H1 (cell line): Measurements from ENCODE around the gene DIP2C. TPM values are rescaled to one million over a fixed set of nuclear protein-coding genes. Genes with fewer than 3 reads are reported as not detected.

Experiments used
- CTCF ChIA-PET: fragments of 300-600 bp; sonication (Branson Sonifier 250); formaldehyde crosslinking; loops from one replicate; lab custom pipeline; 2021; ENCODE audit not compliant: partially characterized antibody; lab: Charles Lee
- POLR2A ChIA-PET: fragments of 300-600 bp; sonication (Branson Sonifier 250); formaldehyde crosslinking; loops from one replicate; lab custom pipeline; 2021; ENCODE audit warnings: inconsistent platforms; ENCODE audit not compliant: partially characterized antibody; lab: Charles Lee
- DNase-seq, 2 experiments: peaks; one replicate each; pipeline versions ENCODE4 v3.0.0 to v3.0.0-alpha.2; 2010 to 2022; ENCODE audit warnings: low spot score in 2 of 2, low read depth in 1 of 2, mixed read lengths in 1 of 2
- FAIRE-seq: peaks from 2 replicates; lab custom pipeline; 2011; peaks lifted over from hg19 to GRCh38; lab: Jason Lieb, UNC
- H2AFZ ChIP-seq: 2 replicates; pipeline ENCODE4 v1.8.1; 2012; ENCODE audit warnings: low read length, inconsistent platforms
- H2AK5ac ChIP-seq: 2 replicates; pipeline ENCODE4 v1.6.1; 2013; ENCODE audit warnings: low read depth, low read length
- H2BK120ac ChIP-seq: replicated peaks from 2 replicates; pipeline ENCODE3; 2013; ENCODE audit warnings: low read depth, low read length, inconsistent platforms
- H2BK12ac ChIP-seq: 2 replicates; pipeline ENCODE4 v1.6.1; 2013; ENCODE audit warnings: low read depth, low read length
- H2BK15ac ChIP-seq: 2 replicates; pipeline ENCODE4 v1.6.1; 2013; ENCODE audit warnings: low read length
- H2BK20ac ChIP-seq: 2 replicates; pipeline ENCODE4 v1.6.1; 2013; ENCODE audit warnings: low read length
- H2BK5ac ChIP-seq: 2 replicates; pipeline ENCODE4 v1.6.1; 2013; ENCODE audit warnings: low read depth, low read length
- H3K14ac ChIP-seq: 2 replicates; pipeline ENCODE4 v1.6.1; 2013; ENCODE audit warnings: inconsistent platforms; ENCODE audit not compliant: insufficient read length
- H3K18ac ChIP-seq: 2 replicates; pipeline ENCODE4 v1.6.1; 2013; ENCODE audit warnings: low read length; ENCODE audit errors: extremely low read depth
- H3K23ac ChIP-seq: 2 replicates; pipeline ENCODE4 v1.6.1; 2013; ENCODE audit warnings: inconsistent platforms; ENCODE audit not compliant: insufficient read length
- H3K23me2 ChIP-seq: 2 replicates; pipeline ENCODE4 v1.6.1; 2013; ENCODE audit warnings: low read depth, low read length
- H3K27ac ChIP-seq: 2 replicates; pipeline ENCODE4 v1.6.1; 2011; ENCODE audit warnings: low read depth, low read length, inconsistent platforms
- H3K27me3 ChIP-seq, 4 experiments: replicated peaks in 1 of 4; 1 replicate in 1 of 4; 2 replicates in 3 of 4; pipeline versions ENCODE4 v1.6.1 to v1.8.1; 2011 to 2013; ENCODE audit warnings: low read length in 3 of 4, mild to moderate bottlenecking in 3 of 4, inconsistent platforms in 2 of 4, mixed read lengths in 2 of 4, moderate library complexity in 1 of 4; ENCODE audit not compliant: control insufficient read depth in 3 of 4, insufficient read depth in 3 of 4; ENCODE audit errors: extremely low read depth in 1 of 4
- H3K36me3 ChIP-seq, 4 experiments: 2 replicates each; pipeline versions ENCODE4 v1.6.1 to v1.8.1; 2011 to 2013; ENCODE audit warnings: mild to moderate bottlenecking in 4 of 4, low read length in 3 of 4, moderate library complexity in 2 of 4, control low read depth in 1 of 4, inconsistent platforms in 1 of 4; ENCODE audit not compliant: insufficient read depth in 4 of 4, control insufficient read depth in 2 of 4
- H3K4ac ChIP-seq: replicated peaks from 2 replicates; pipeline ENCODE3; 2013; ENCODE audit warnings: low read length, low read depth, mixed read lengths, inconsistent platforms; ENCODE audit not compliant: insufficient read length
- H3K4me1 ChIP-seq, 4 experiments: replicated peaks in 1 of 4; 1 replicate in 1 of 4; 2 replicates in 3 of 4; pipeline versions ENCODE4 v1.6.1 to v1.8.1; 2011 to 2013; ENCODE audit warnings: low read length in 3 of 4, inconsistent platforms in 2 of 4, mixed read lengths in 1 of 4; ENCODE audit not compliant: insufficient read depth in 4 of 4, control insufficient read depth in 3 of 4
- H3K4me2 ChIP-seq, 2 experiments: 2 replicates each; pipeline versions ENCODE4 v1.6.1 to v1.8.1; 2011 to 2013; ENCODE audit warnings: low read depth in 2 of 2, low read length in 2 of 2, control low read depth in 1 of 2, inconsistent platforms in 1 of 2, mild to moderate bottlenecking in 1 of 2; ENCODE audit not compliant: insufficient read depth in 1 of 2
- H3K4me3 ChIP-seq, 4 experiments: fragments of 200-600, 300-600 bp in 1 of 4; sonication (generic), shearing (Covaris generic), sonication (Bioruptor Twin) in 1 of 4; 2 replicates each; pipeline versions ENCODE4 v1.5.1 to v1.8.1; 2011 to 2016; ENCODE audit warnings: low read length in 4 of 4, low read depth in 3 of 4, control low read depth in 2 of 4, inconsistent platforms in 2 of 4, mild to moderate bottlenecking in 2 of 4, mixed read lengths in 1 of 4, moderate library complexity in 1 of 4; ENCODE audit not compliant: insufficient read depth in 2 of 4; ENCODE audit errors: extremely low read depth in 1 of 4
- H3K56ac ChIP-seq: replicated peaks from 2 replicates; pipeline ENCODE3; 2013; ENCODE audit warnings: low read depth, mild to moderate bottlenecking, mixed read lengths, low read length, inconsistent platforms; ENCODE audit not compliant: insufficient read length
- H3K79me1 ChIP-seq: 2 replicates; pipeline ENCODE4 v1.6.1; 2013; ENCODE audit warnings: low read depth, low read length, control low read depth
- H3K79me2 ChIP-seq, 2 experiments: 2 replicates each; pipeline versions ENCODE4 v1.6.1 to v1.8.1; 2012 to 2013; ENCODE audit warnings: low read length in 2 of 2, mild to moderate bottlenecking in 2 of 2, inconsistent platforms in 1 of 2; ENCODE audit not compliant: insufficient read depth in 2 of 2, control insufficient read depth in 1 of 2
- H3K9ac ChIP-seq, 4 experiments: replicated peaks in 1 of 4; 1 replicate in 1 of 4; 2 replicates in 3 of 4; pipeline versions ENCODE4 v1.6.1 to v1.8.1; 2011 to 2013; ENCODE audit warnings: low read depth in 3 of 4, low read length in 3 of 4, control low read depth in 2 of 4, mild to moderate bottlenecking in 2 of 4, moderate library complexity in 2 of 4, inconsistent platforms in 1 of 4; ENCODE audit errors: extremely low read depth in 1 of 4
- H3K9me3 ChIP-seq, 2 experiments: 2 replicates each; pipeline versions ENCODE4 v1.6.1 to v1.8.1; 2012 to 2013; ENCODE audit warnings: mild to moderate bottlenecking in 2 of 2, moderate library complexity in 2 of 2, control low read depth in 1 of 2, inconsistent platforms in 1 of 2, low read depth in 1 of 2, low read length in 1 of 2, mixed read lengths in 1 of 2; ENCODE audit not compliant: insufficient read depth in 2 of 2
- H4K20me1 ChIP-seq, 2 experiments: replicated peaks in 1 of 2; 2 replicates each; pipeline versions ENCODE3 to v1.8.1; 2011 to 2013; ENCODE audit warnings: inconsistent platforms in 2 of 2, low read length in 2 of 2, mild to moderate bottlenecking in 1 of 2; ENCODE audit not compliant: insufficient read depth in 2 of 2, control insufficient read depth in 1 of 2
- H4K5ac ChIP-seq: 2 replicates; pipeline ENCODE4 v1.6.1; 2013; ENCODE audit warnings: low read length, low read depth, mixed read lengths, inconsistent platforms; ENCODE audit not compliant: insufficient read length
- H4K8ac ChIP-seq: 2 replicates; pipeline ENCODE4 v1.8.0; 2013; ENCODE audit warnings: mild to moderate bottlenecking, moderate library complexity, low read length, inconsistent platforms; ENCODE audit not compliant: insufficient read depth; ENCODE audit errors: extremely low read depth
- H4K91ac ChIP-seq: replicated peaks from 2 replicates; pipeline ENCODE3; 2013; ENCODE audit warnings: low read length, mixed read lengths, inconsistent platforms; ENCODE audit not compliant: insufficient read length
- BRCA1 ChIP-seq: IDR thresholded peaks from 2 replicates; pipeline ENCODE4 v1.6.1; 2012; ENCODE audit warnings: low read depth, low read length, improper control_type of control experiment
- CREB1 ChIP-seq: IDR thresholded peaks from 2 replicates; pipeline ENCODE4 v1.6.1; 2012; ENCODE audit warnings: inconsistent platforms
- EP300 ChIP-seq, 2 experiments: IDR thresholded peaks; 1 replicate in 1 of 2; 2 replicates in 1 of 2; pipeline ENCODE4 v1.6.1; 2011 to 2012; ENCODE audit warnings: low read depth in 2 of 2, low read length in 2 of 2, mild to moderate bottlenecking in 2 of 2, borderline replicate concordance in 1 of 2, inconsistent platforms in 1 of 2, moderate library complexity in 1 of 2
- HDAC2 ChIP-seq, 2 experiments: fragments of 300-600 bp in 1 of 2; sonication (generic) in 1 of 2; IDR thresholded peaks; 2 replicates each; pipeline ENCODE4 v1.6.1; 2011 to 2012; ENCODE audit warnings: low read depth in 2 of 2, low read length in 2 of 2, mild to moderate bottlenecking in 2 of 2, moderate library complexity in 2 of 2, borderline replicate concordance in 1 of 2, inconsistent platforms in 1 of 2
- HDAC6 ChIP-seq: IDR thresholded peaks from one replicate; pipeline ENCODE4 v1.7.1; 2012; ENCODE audit warnings: low read depth, mild to moderate bottlenecking, inconsistent platforms, low read length, moderate library complexity
- NANOG ChIP-seq: IDR thresholded peaks from 2 replicates; pipeline ENCODE4 v1.6.1; 2011; ENCODE audit warnings: low read length, low read depth, mild to moderate bottlenecking, inconsistent platforms; ENCODE audit not compliant: insufficient read depth, poor library complexity, severe bottlenecking
- RNF2 ChIP-seq: fragments of 200-900, 300-1000 bp; sonication (generic); IDR thresholded peaks from 2 replicates; pipeline ENCODE4 v1.7.1; 2016; ENCODE audit warnings: borderline replicate concordance, low read depth, mild to moderate bottlenecking, antibody characterized with exemption, low read length; ENCODE audit not compliant: poor library complexity, severe bottlenecking; ENCODE audit errors: missing control alignments
- SAP30 ChIP-seq: fragments of 300-600 bp; sonication (generic); IDR thresholded peaks from 2 replicates; pipeline ENCODE4 v1.7.1; 2012; ENCODE audit warnings: low read length, moderate library complexity, mild to moderate bottlenecking, inconsistent platforms; ENCODE audit not compliant: insufficient read depth, insufficient replicate concordance
- SIX5 ChIP-seq: IDR thresholded peaks from 2 replicates; pipeline ENCODE4 v1.6.1; 2011; ENCODE audit warnings: mild to moderate bottlenecking, low read depth, low read length
- SP2 ChIP-seq: IDR thresholded peaks from 2 replicates; pipeline ENCODE4 v1.6.1; 2012; ENCODE audit warnings: mild to moderate bottlenecking, low read length, inconsistent platforms
- SRF ChIP-seq: IDR thresholded peaks from 2 replicates; pipeline ENCODE4 v1.6.1; 2011; ENCODE audit warnings: mild to moderate bottlenecking, low read depth, low read length, moderate library complexity
- SUZ12 ChIP-seq: fragments of 200-600 bp; sonication (generic); IDR thresholded peaks from 2 replicates; pipeline ENCODE4 v1.6.1; 2012; ENCODE audit warnings: mild to moderate bottlenecking, inconsistent platforms, low read length, moderate library complexity, mixed read lengths
- TAF1 ChIP-seq: IDR thresholded peaks from 2 replicates; pipeline ENCODE4 v1.6.1; 2011; ENCODE audit warnings: mild to moderate bottlenecking, low read depth, low read length
- TBP ChIP-seq: IDR thresholded peaks from 2 replicates; pipeline ENCODE4 v1.6.1; 2011; ENCODE audit warnings: low read depth, low read length, improper control_type of control experiment
- WGBS, 2 experiments: shearing (Covaris generic) in 1 of 2; methylation state at CpG; one replicate each; pipeline versions ENCODE4 v1.1.6 to v1.1.7; 2013 to 2015; ENCODE audit warnings: low lambda C conversion rate in 2 of 2, mixed read lengths in 2 of 2, inconsistent platforms in 1 of 2, low coverage in 1 of 2, missing lambda C conversion rate in 1 of 2; ENCODE audit not compliant: insufficient replicate concordance in 2 of 2, insufficient coverage in 1 of 2, insufficient read length in 1 of 2; ENCODE audit errors: extremely low coverage in 1 of 2, missing lambda C conversion rate in 1 of 2; 5-methylcytosine and 5-hydroxymethylcytosine counted together
- polyA plus RNA-seq, 7 experiments: library from polyadenylated mRNA; depleted of rRNA in 3 of 7; stranded (reverse) in 5 of 7; unstranded in 2 of 7; fragments of >200 nt in 5 of 7; fragments of 200-250 nt in 2 of 7; gene quantifications; 1 replicate in 5 of 7; 2 replicates in 1 of 7; 4 replicates in 1 of 7; pipeline versions ENCODE4 v1.2.1 to v1.2.3, GENCODE V29; 2011 to 2013; ENCODE audit warnings: missing spikeins in 2 of 7, mixed read lengths in 2 of 7
- total RNA-seq: library from RNA; stranded (reverse); fragmentation: NEBNext Ultra II Directional; extraction: Animal tissue kit (Norgen Biotek cat#: 25700); gene quantifications from 2 replicates; pipeline ENCODE4 v1.2.1, GENCODE V29; 2021

The DIP2C gene
- total and polyA plus RNA-seq, 2 of the 8 experiments (the other 6 are each of a cell fraction or from before 2014, with no cell fraction given): 3.8 to 9.3 TPM

GRCh38 chr10:405648-406047 lies 283.8 kb downstream of the DIP2C start:
- CTCF ChIA-PET: interaction anchor here (2.8 kb wide), 1 partner anchor 9 kb away, joined by 11 read pairs; no protein-coding TSS in a partner anchor
- no peak for FAIRE-seq
- WGBS, 2 experiments: 76% methylated on average over 12 of the region's 12 CpGs; no CpG with 5 or more reads in 1 of the 2 experiments
- no peak for TF ChIP-seq TAF1
- TF ChIP-seq TBP: no peak
- no peak for TF ChIP-seq SIX5
- no peak for TF ChIP-seq SAP30
- TF ChIP-seq HDAC2 (IDR thresholded peaks at IDR 0.05; ENCODE audit: borderline replicate concordance in 1 of 2, low read depth in 2 of 2, low read length in 2 of 2): no peak
- TF ChIP-seq NANOG: no peak
- TF ChIP-seq SP2: no peak
- TF ChIP-seq RNF2: no peak
- no peak for TF ChIP-seq HDAC6
- TF ChIP-seq SUZ12: no peak
- no peak for TF ChIP-seq BRCA1
- TF ChIP-seq EP300 (IDR thresholded peaks at IDR 0.05; ENCODE audit: borderline replicate concordance in 1 of 2, low read depth in 2 of 2, low read length in 2 of 2): no peak
- no peak for TF ChIP-seq SRF
- no peak for TF ChIP-seq CREB1

More at GRCh38 chr10:405648-406047, 283.8 kb downstream of the DIP2C start:
- Histone ChIP-seq H3K18ac (no peak overlapping the region), H4K91ac (no peak overlapping the region), H2BK5ac (no peak overlapping the region), H3K27ac (no peak overlapping the region), H3K79me1 (no peaks in the 10 kb centered on the region), H2BK12ac (no peak overlapping the region), H3K23me2 (no peaks in the 10 kb centered on the region), H3K9me3 (no peaks in the 10 kb centered on the region), H3K9ac (no peak overlapping the region), H3K23ac (no peak overlapping the region), H3K4me3 (no peak overlapping the region), H3K4ac (no peak overlapping the region), H2BK15ac (no peak overlapping the region), H4K5ac (no peak overlapping the region), H3K14ac (no peak overlapping the region), H4K8ac (no peak overlapping the region), H3K79me2 (no peaks in the 10 kb centered on the region), H2AFZ (no peak overlapping the region), H2BK120ac (no peak overlapping the region), H3K56ac (no peak overlapping the region), H4K20me1 (no peaks in the 10 kb centered on the region), H3K4me2 (no peak overlapping the region), H3K4me1 (no peaks in the 10 kb centered on the region), H2BK20ac (no peak overlapping the region), H2AK5ac (no peak overlapping the region), H3K36me3 (peaks cover 0 to 2% (median under 1%) of the 10 kb centered on the region in 4 experiments; a peak in 1 of 8 replicates), H3K27me3 (no peaks in the 10 kb centered on the region)
- POLR2A ChIA-PET: no interaction called here
- no peak for DNase-seq
